Fibroblast of skin of left quadriceps (primary cell): ENCODE measurements around the gene KRT12.
A peak's percentile ranks its signal among the peaks of the same experiment; 100 is the strongest.

Experiments
- DNase-seq, 2 experiments: peaks; one replicate each; pipeline ENCODE4 v3.0.0-alpha.2; 2013; ENCODE audit warnings: low read depth in 2 of 2

KRT12 gene

DNA sequence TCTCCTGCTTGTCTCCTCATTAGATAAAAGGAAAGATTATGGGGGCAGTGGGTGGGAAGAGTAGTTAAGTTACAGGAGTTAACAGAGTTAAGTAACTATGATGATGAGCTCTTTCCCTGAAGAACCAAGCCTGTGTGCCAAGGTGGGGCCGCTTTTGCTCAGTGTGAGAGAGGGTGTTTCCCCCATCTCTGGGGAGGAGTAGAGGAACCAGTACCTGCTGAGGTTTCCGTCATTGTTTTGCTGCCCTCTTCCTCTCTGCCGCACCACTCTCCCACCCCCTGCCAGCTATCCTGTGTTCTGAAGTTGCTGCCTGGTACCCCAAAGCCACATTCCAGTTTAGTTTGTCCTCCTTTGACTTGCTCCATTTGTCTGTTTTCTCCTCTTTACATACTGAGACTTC, 23.8 kb downstream of the KRT12 start:
- DNase-seq: no peak

GRCh38 chr17:40841246-40841645, 25.8 kb downstream of the KRT12 start:
- DNase-seq: peak; percentile 43 to 46

- DNase-seq: no peak
These were observed 27.8 kb downstream of the KRT12 start for GRCh38 chr17:40839194-40839593.

GRCh38 chr17:40836020-40836419, 31.0 kb downstream of the KRT12 start:
- no peak for DNase-seq

DNA sequence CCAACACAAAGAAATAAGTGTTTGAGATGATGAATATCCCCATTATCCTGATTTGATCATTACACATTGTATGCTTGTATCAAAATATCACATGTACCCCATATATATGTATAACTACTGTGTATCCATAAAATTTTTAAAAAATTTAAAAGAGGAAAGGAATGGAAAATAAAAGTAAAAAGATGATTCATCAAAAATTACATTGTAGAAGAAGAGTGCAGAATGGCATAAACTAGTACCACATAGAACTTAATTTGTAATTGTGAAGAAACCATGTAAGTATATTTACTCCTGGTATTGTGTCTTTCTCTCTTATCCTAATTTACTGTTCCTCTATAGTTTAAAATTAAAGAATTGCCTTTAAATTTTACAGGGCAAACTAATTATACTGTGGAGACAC, 33.1 kb downstream of the KRT12 start:
- DNase-seq: no peak

DNA sequence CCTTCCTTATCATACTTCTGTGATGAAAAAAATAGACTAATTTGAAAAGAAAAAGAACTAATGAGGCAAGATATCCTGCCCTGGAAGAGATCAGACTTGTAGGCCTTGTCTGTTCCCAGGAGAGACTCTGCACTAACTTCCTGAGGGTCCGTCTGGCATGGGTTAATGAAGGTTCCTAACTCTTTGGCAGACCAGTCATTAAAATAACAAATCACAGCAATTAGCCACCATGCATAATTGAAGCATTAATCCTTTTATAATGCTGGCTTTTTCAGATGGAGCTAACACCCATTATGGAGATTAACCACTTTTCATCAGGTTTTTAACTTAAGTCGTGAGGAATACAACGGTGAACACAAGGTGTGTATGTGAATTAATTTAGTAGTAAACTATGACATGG, 34.2 kb downstream of the KRT12 start:
- DNase-seq: no peak

DNA sequence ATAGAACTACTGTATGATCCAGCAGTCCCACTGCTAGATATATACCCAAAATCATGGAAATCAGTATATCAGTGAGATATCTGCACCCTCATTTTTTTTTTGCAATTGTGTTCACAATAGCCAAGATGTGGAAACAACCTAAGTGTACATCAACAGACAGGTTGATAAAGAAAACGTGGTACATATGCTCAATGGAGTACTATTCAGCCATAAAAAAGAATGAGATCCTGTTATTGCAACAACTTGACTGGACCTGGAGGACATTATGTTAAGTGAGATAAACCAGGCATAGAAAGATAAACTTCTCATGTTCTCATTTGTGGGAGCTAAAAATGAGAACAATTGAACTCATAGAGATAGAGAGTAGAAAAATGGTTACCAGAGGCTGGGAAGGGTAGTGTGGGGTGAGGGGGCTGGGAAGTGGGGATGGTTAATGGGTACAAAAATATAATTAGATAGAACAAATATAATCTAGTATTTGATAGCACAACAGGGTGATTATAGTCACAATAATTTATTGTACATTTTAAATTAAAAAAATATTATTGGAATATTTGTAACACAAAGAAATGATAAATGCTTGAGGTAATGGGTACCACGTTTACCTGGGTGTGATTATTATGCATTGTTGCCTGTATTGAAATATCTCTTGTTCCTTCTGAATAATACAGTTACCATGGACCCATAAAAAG, 36.8 kb downstream of the KRT12 start:
- DNase-seq: no peak

GRCh38 chr17:40828454-40829044, 38.5 kb downstream of the KRT12 start:
- no peak for DNase-seq

GRCh38 chr17:40827746-40828453, 39.1 kb downstream of the KRT12 start:
- no peak for DNase-seq

GRCh38 chr17:40825599-40825998, 41.4 kb downstream of the KRT12 start:
- DNase-seq: no peak

DNA sequence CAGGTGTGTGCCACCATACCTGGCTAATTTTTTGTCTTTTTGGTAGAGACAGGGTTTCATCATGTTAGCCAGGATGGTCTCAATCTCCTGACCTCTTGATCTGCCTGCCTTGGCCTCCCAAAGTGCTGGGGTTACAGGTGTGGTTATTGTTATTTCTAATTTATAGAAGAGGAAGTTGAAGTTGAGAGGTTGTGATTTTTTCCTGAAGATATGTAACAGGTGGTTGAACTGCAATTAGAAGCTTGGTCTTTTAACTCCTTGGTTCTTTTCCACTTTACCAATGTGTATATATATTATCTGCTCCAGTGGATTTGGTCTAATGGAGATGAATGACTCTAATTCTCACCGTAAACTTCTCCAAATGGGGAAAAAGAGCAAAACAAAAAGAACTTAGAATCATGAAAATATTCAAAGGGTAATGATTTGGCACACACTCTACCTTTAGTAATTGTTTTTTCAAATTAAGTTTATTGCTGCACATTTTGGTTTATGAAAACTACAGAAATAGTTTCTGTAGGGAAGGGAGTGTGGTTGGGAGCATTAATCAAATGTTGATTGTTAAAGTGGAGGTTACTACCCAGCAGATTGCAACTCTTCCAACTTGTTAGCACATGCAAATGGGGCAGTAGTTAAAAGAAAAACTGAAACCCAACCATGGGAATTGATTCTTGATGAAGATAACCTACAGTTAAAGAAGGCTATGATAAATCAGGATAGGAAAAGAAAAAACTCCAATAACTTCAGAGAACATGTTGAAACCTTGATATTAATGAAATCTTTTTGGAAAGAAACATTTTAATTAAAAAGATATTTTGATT, 42.8 kb downstream of the KRT12 start:
- DNase-seq: no peak

- no peak for DNase-seq
These were observed 44.8 kb downstream of the KRT12 start, which contains the start of gene KRT10 for GRCh38 chr17:40822132-40822812. TSS of gene KRT10 (minus strand) at chr17:40822614. CDS start at chr17:40822585, 29 bp downstream.

GRCh38 chr17:40821536-40821935, 45.5 kb downstream of the KRT12 start:
- DNase-seq: no peak

DNA sequence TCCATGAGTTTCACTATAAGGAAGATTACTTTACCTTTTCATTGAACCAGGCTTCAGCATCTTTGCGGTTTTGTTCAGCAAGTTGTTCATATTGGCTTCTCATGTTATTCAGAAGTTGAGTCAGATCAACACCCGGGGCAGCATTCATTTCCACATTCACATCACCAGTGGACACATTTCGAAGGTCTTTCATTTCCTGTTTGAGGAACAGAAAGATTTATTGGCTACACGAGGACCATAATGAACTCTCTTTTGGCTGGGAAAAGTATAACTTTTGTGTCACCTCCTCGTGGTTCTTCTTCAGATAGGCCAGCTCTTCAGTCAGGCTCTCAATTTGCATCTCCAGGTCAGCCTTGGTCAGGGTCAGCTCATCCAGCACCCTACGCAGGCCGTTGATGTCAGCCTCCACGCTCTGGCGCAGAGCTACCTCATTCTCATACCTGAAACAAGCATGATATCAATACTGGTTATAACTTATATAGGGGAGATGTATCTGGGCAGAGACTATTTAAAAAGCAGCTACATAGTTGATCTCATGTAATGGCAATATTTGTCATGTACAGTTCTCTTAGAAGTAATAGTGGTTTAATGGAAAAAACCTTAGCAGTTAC, 46.7 kb downstream of the KRT12 start:
- no peak for DNase-seq

DNA sequence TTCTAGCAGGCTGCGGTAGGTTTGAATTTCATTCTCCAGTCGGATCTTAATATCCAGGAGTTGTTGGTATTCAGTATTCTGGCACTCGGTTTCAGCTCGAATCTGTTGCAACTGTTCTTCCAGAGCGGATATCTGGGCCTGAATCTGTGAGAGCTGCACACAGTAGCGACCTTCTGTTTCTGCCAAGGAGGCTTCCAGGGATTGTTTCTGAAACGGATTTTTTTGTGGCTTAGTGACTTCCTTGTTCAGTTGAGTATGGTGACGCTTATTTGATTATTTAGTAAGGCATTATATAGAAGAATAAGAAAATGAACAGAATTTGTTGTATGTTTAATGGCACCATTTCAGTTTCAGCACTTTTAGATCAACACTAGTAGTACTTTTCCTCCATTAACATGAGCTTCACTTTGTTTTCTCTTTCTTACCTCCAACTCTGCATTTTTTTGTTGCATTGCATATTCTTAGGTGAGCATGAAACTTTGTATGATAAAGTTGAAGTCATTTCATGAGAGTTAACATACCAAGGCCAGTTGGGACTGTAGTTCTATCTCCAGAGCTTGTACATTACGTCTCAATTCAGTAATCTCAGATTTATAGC, 47.4 kb downstream of the KRT12 start:
- no peak for DNase-seq

DNA sequence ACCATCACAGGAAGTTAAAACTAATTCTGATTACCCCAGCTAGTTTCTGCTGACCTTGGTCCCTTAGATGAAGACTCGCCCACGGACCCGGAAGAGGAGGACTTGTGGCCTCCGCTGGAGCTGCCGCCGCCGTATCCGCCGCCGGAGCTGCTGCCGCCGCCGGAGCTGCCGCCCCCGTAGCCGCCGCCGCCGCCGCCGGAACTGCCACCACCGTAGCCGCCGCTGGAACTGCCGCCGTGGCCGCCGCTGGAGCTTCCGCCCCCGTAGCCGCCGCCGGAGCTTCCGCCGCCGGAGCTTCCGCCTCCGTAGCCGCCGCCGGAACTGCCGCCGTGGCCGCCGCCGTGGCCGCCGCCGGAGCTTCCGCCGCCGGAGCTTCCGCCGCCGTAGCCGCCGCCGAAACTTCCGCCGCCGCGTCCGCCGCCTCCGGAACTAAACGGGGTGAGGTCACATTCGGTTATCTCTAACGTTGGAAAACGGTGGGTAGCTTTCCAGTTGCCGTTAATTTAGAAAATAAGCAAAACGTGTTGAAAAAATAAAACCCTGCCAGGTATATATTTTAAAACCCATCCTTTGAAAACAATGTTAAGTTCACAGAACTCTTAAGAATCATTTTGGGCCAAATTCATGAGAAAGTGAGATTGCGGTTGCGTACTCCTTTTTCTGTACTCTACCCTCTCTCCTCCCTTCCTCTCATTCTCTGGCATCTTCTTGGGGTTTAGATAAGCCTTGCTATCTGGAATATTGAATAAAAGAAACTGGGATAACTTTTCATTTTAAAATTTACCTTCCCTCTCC, 48.1 kb downstream of the KRT12 start:
- DNase-seq: peak; percentile 65 to 67

GRCh38 chr17:40818343-40818732, 48.7 kb downstream of the KRT12 start:
- DNase-seq: no peak

DNA sequence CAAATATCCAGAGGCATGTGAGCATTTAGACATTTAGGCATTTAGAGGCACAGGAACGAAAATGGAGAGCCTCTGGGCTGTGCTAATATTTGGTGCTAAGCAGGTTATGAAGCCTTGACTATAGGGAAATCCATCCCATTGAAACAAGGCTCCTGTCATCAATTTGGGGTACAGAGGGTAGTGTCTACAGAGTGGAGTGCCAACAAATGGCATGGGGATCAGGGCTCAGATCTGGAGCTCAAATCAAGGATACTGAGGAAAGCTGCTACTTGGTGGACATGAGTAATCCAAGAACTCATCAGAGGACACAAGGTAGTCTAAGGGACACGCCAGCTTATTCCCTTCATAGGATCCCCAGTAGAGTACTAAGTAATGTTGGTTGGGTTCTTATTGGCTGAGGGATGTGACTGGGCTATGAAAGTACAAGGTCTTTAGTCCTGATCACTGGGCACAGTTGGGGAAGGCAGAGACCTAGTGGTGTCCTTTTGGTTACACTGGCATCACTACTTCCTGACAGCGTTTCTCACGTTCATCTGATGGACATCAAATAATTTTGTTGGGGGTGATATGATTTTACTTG, 49.8 kb downstream of the KRT12 start:
- DNase-seq: no peak

DNA sequence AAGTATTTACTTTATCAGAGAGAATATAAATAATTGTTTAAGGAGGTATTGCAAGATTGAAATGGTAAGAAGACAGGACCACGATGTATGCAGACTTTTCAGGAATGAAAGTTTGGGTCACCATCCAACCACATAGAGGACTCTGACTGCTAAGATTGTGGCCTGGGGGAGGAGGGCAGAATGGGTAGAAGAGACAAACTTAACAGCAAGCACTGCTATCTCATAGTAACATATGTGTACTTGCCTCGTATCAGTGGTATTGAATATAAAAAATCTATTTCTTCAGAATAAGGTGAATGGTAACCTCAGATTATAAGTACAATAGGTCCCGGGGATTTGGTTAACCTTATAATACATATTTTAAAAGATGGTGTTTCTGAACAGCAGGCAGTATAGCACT, 50.5 kb downstream of the KRT12 start:
- DNase-seq: no peak

DNA sequence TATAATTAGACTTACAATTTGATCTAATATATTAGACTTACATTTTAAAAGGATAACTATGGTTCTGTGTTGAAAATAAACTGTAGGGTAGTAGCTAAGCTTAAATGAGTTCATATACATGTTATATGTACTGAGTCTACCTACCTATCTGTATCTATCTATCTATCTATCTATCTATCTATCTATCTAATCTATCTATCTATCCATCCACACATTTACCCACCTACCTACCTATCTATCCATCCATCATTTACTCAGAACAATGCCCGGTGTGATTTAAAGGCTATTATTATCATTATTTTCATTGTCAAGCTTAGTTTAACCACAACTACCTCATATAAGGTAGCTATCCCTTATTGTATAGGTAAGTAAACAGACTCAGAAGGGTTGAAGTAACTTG, 51.6 kb downstream of the KRT12 start:
- DNase-seq: no peak
